Stimulated activated CD4-positive, alpha-beta T cell treated with anti-CD3 and anti-CD28 coated beads, Interleukin-4, amount 100 ng/mL, for 4 hours (primary cell): ENCODE measurements around the gene MICU2.
A peak's percentile ranks its signal among the peaks of the same experiment; 100 is the strongest.

Source experiments
- DNase-seq, 2 experiments: peaks; one replicate each; pipeline ENCODE4 v3.0.0-alpha.2; 2020

MICU2 gene

GRCh38 chr13:21603531-21604448, at the start of gene MICU2:
Gene MICU2, minus strand, starts transcription at chr13:21604170. Its CDS starts 22 bp downstream, at chr13:21604148.
- peak; percentile 93 to 95 for DNase-seq

GRCh38 chr13:21641629-21642028, 37.7 kb upstream of the MICU2 start:
- DNase-seq = no peak

- no peak for DNase-seq
These were observed 35.6 kb upstream of the MICU2 start for GRCh38 chr13:21639561-21639960.

GRCh38 chr13:21638319-21639282, 34.6 kb upstream of the MICU2 start:
- no peak for DNase-seq

GRCh38 chr13:21637296-21637695, 33.3 kb upstream of the MICU2 start:
- DNase-seq = peak; percentile 6 to 19

GRCh38 chr13:21636656-21637055, 32.7 kb upstream of the MICU2 start:
- no peak for DNase-seq

GRCh38 chr13:21632196-21632595, 28.2 kb upstream of the MICU2 start:
- DNase-seq = no peak

- no peak for DNase-seq
These were observed 21.4 kb upstream of the MICU2 start for GRCh38 chr13:21625366-21625765.

- no peak for DNase-seq
These were observed 16.9 kb upstream of the MICU2 start for GRCh38 chr13:21620861-21621260.

GRCh38 chr13:21619633-21620220, 15.8 kb upstream of the MICU2 start:
- DNase-seq = no peak

GRCh38 chr13:21616880-21617279, 12.9 kb upstream of the MICU2 start:
- DNase-seq = no peak

GRCh38 chr13:21616205-21616866, 12.4 kb upstream of the MICU2 start:
- DNase-seq = no peak

- no peak for DNase-seq
These were observed 11.5 kb upstream of the MICU2 start for GRCh38 chr13:21615427-21615826.

GRCh38 chr13:21613791-21614190, 9.8 kb upstream of the MICU2 start:
- DNase-seq = no peak

- no peak for DNase-seq
These were observed 7.4 kb upstream of the MICU2 start for GRCh38 chr13:21611385-21611784.

- DNase-seq = no peak
These were observed 6.7 kb upstream of the MICU2 start for GRCh38 chr13:21610687-21611086.

GRCh38 chr13:21608961-21609360, 5.0 kb upstream of the MICU2 start:
- DNase-seq = no peak

GRCh38 chr13:21606796-21607195, 2.8 kb upstream of the MICU2 start:
- DNase-seq = no peak

GRCh38 chr13:21606251-21606650, 2.3 kb upstream of the MICU2 start:
- DNase-seq = no peak

GRCh38 chr13:21596722-21597121, 7.2 kb downstream of the MICU2 start:
- no peak for DNase-seq

- DNase-seq = no peak
These were observed 8.5 kb downstream of the MICU2 start for GRCh38 chr13:21595546-21595822.

GRCh38 chr13:21594715-21595545, 9.0 kb downstream of the MICU2 start:
- DNase-seq = no peak
